HCT116 (cell line): Measurements from ENCODE around the gene F2R. TPM values are rescaled to one million over a fixed set of nuclear protein-coding genes. Genes with fewer than 3 reads are reported as not detected.

Experiments
- ATAC-seq: fragments of 200-7000 bp; cut with Tn5 transposase; 2 replicates; pipeline ENCODE4 v1.9.1; 2020; ENCODE audit warnings: mild to moderate bottlenecking, moderate library complexity
- BruUV-seq: library from RNA; stranded (reverse); fragments of 400-500 nt; replicated peaks from 2 replicates; lab custom pipeline; 2021; lab: Mats Ljungman, UMichigan
- CTCF ChIA-PET: fragments of 300-600 bp; sonication (Branson Sonifier 250); formaldehyde crosslinking; loops from one replicate; lab custom pipeline; 2021; ENCODE audit warnings: antibody characterized with exemption; lab: Charles Lee
- POLR2A ChIA-PET: fragments of 300-600, 350-600 bp; sonication (Branson Sonifier 250); formaldehyde crosslinking; loops from one replicate; lab custom pipeline; 2021; ENCODE audit warnings: antibody characterized with exemption; lab: Charles Lee
- RAD21 ChIA-PET, 2 experiments: fragments of 300-600 bp; sonication (Branson Sonifier 250); formaldehyde crosslinking; loops; one replicate each; lab custom pipeline; 2023; ENCODE audit warnings: low total read pairs in 2 of 2; ENCODE audit not compliant: uncharacterized antibody in 2 of 2, unreplicated experiment in 2 of 2, low non-redundant PET in 1 of 2; lab: Charles Lee
- DNase-seq: peaks from one replicate; pipeline ENCODE4 v3.0.0-alpha.2; 2010; ENCODE audit warnings: low read depth, low spot score
- H2AFZ ChIP-seq: fragments of 200-600 bp; shearing (Covaris generic), sonication (generic); 2 replicates; pipeline ENCODE4 v1.6.1; 2017; ENCODE audit warnings: low read depth, mixed run types, mixed read lengths, antibody characterized with exemption, low read length; ENCODE audit not compliant: poor library complexity, severe bottlenecking
- H3K27ac ChIP-seq: 2 replicates; pipeline ENCODE4 v1.5.1; 2012; ENCODE audit warnings: low read depth, low read length
- H3K27me3 ChIP-seq: fragments of 200-600 bp; sonication (generic); 2 replicates; pipeline ENCODE4 v1.6.1; 2016; ENCODE audit warnings: mixed run types, low read length, mixed read lengths; ENCODE audit not compliant: insufficient read depth
- H3K36me3 ChIP-seq, 2 experiments: fragments of 200-500 bp in 1 of 2; fragments of 200-600 bp in 1 of 2; sonication (Bioruptor generic) in 1 of 2; sonication (generic) in 1 of 2; 2 replicates each; pipeline versions ENCODE4 v1.5.1 to v1.6.1; 2014 to 2016; ENCODE audit warnings: low read length in 2 of 2, inconsistent platforms in 1 of 2, mixed read lengths in 1 of 2, mixed run types in 1 of 2; ENCODE audit not compliant: insufficient read depth in 2 of 2, control insufficient read depth in 1 of 2
- H3K4me1 ChIP-seq, 2 experiments: fragments of 200-600 bp in 1 of 2; sonication (generic) in 1 of 2; 2 replicates each; pipeline versions ENCODE4 v1.5.1 to v1.6.1; 2012 to 2017; ENCODE audit warnings: low read length in 2 of 2, inconsistent platforms in 1 of 2, mild to moderate bottlenecking in 1 of 2, mixed read lengths in 1 of 2, mixed run types in 1 of 2, moderate library complexity in 1 of 2; ENCODE audit not compliant: insufficient read depth in 2 of 2, control insufficient read depth in 1 of 2
- H3K4me2 ChIP-seq: fragments of 200-600 bp; sonication (generic); 2 replicates; pipeline ENCODE4 v1.6.1; 2017; ENCODE audit warnings: mixed run types, low read length, mixed read lengths
- H3K4me3 ChIP-seq, 2 experiments: fragments of 200-600 bp in 1 of 2; sonication (generic) in 1 of 2; replicated peaks in 1 of 2; 2 replicates each; pipeline ENCODE4 v1.5.1; 2011 to 2016; ENCODE audit warnings: low read length in 2 of 2, control low read depth in 1 of 2, low read depth in 1 of 2, mild to moderate bottlenecking in 1 of 2, mixed read lengths in 1 of 2, mixed run types in 1 of 2
- H3K79me2 ChIP-seq: fragments of 200-600 bp; sonication (generic); 2 replicates; pipeline ENCODE4 v1.6.1; 2017; ENCODE audit warnings: mild to moderate bottlenecking, mixed run types, low read length, moderate library complexity, mixed read lengths; ENCODE audit not compliant: insufficient read depth
- H3K9ac ChIP-seq: fragments of 200-600 bp; sonication (generic); 2 replicates; pipeline ENCODE4 v1.6.1; 2016; ENCODE audit warnings: low read length, mixed read lengths
- H3K9me2 ChIP-seq: fragments of 200-600 bp; sonication (generic), shearing (Covaris generic); 2 replicates; pipeline ENCODE4 v1.6.1; 2017; ENCODE audit warnings: mixed run types, mild to moderate bottlenecking, moderate library complexity; ENCODE audit not compliant: insufficient read depth
- H3K9me3 ChIP-seq, 2 experiments: fragments of 200-500 bp in 1 of 2; fragments of 200-600 bp in 1 of 2; sonication (Bioruptor generic) in 1 of 2; sonication (generic) in 1 of 2; 2 replicates each; pipeline ENCODE4 v1.6.1; 2014 to 2017; ENCODE audit warnings: low read length in 2 of 2, mixed read lengths in 2 of 2, inconsistent platforms in 1 of 2, low read depth in 1 of 2, mild to moderate bottlenecking in 1 of 2, mixed run types in 1 of 2, moderate library complexity in 1 of 2; ENCODE audit not compliant: control insufficient read depth in 1 of 2, insufficient read depth in 1 of 2
- H4K20me1 ChIP-seq: fragments of 200-600 bp; sonication (generic), shearing (Covaris generic); 2 replicates; pipeline ENCODE4 v1.6.1; 2017; ENCODE audit warnings: mixed run types, mild to moderate bottlenecking, moderate library complexity; ENCODE audit not compliant: insufficient read depth
- CBX3 ChIP-seq: IDR thresholded peaks from 2 replicates; pipeline ENCODE4 v1.6.1; 2012; ENCODE audit warnings: low read depth
- CEBPB ChIP-seq: IDR thresholded peaks from 2 replicates; pipeline ENCODE4 v1.6.1; 2012; ENCODE audit warnings: low read depth
- EZH2phosphoT487 ChIP-seq: fragments of 200-600 bp; IDR thresholded peaks from 2 replicates; pipeline ENCODE4 v1.6.1; 2018; ENCODE audit warnings: antibody characterized with exemption, borderline replicate concordance
- JUND ChIP-seq: IDR thresholded peaks from 2 replicates; pipeline ENCODE4 v1.6.1; 2012
- POLR2AphosphoS5 ChIP-seq: IDR thresholded peaks from 2 replicates; pipeline ENCODE4 v1.6.1; 2011; ENCODE audit warnings: mild to moderate bottlenecking, low read depth, low read length, moderate library complexity
- RAD21 ChIP-seq: IDR thresholded peaks from 2 replicates; pipeline ENCODE4 v1.6.1; 2012; ENCODE audit warnings: low read depth, mild to moderate bottlenecking
- TCF7L2 ChIP-seq: IDR thresholded peaks from 2 replicates; pipeline ENCODE4 v1.7.0; 2011; ENCODE audit warnings: borderline replicate concordance, inconsistent platforms; ENCODE audit not compliant: insufficient read depth, insufficient read length; ENCODE audit errors: extremely low read depth
- YY1 ChIP-seq: IDR thresholded peaks from 2 replicates; pipeline ENCODE4 v1.6.1; 2011; ENCODE audit warnings: low read length, low read depth, moderate library complexity, mild to moderate bottlenecking; ENCODE audit not compliant: insufficient replicate concordance; ENCODE audit errors: extremely low read depth
- intact Hi-C: fragments of 100-400 bp; cut with micrococcal nuclease; formaldehyde crosslinking; loops from 2 replicates; pipeline ENCODE4 v1.10.0; 2022
- total RNA-seq: library from RNA; stranded (reverse); gene quantifications from one replicate; pipeline ENCODE4 v1.2.1, GENCODE V29; 2021; ENCODE audit not compliant: unreplicated experiment
- TF ChIP-seq, protein P1 (sequence below): IDR thresholded peaks from 2 replicates; pipeline ENCODE4 v1.6.1; 2012
- TF ChIP-seq, protein P2 (sequence below): IDR thresholded peaks from 2 replicates; pipeline ENCODE4 v1.6.1; 2011; ENCODE audit warnings: mild to moderate bottlenecking, low read length, moderate library complexity; ENCODE audit not compliant: insufficient replicate concordance; ENCODE audit errors: extremely low read depth
- TF ChIP-seq, protein P3 (sequence below), 3 experiments: fragments of 200-600 bp in 1 of 3; sonication (generic) in 1 of 3; IDR thresholded peaks in 2 of 3; conservative IDR thresholded peaks in 1 of 3; 2 replicates each; pipeline ENCODE4 v1.5.1; 2012 to 2017; ENCODE audit warnings: low read depth in 2 of 3, low read length in 2 of 3, antibody characterized with exemption in 1 of 3, borderline replicate concordance in 1 of 3, control low read depth in 1 of 3, mild to moderate bottlenecking in 1 of 3, mixed read lengths in 1 of 3, mixed run types in 1 of 3, moderate library complexity in 1 of 3; ENCODE audit not compliant: insufficient read depth in 1 of 3

F2R gene
- total RNA-seq, 1 experiment from 2014 or later, result 16.6 TPM

- Histone ChIP-seq H3K79me2 (no peaks in the 10 kb centered on the region), H3K9me3 (no peaks in the 10 kb centered on the region), H3K9me2 (no peaks in the 10 kb centered on the region), H3K4me1 (no peaks in the 10 kb centered on the region), H3K4me2 (no peak overlapping the region), H3K9ac (no peak overlapping the region), H3K27ac (no peak overlapping the region), H3K36me3 (no peaks in the 10 kb centered on the region), H2AFZ (no peak overlapping the region), H4K20me1 (no peaks in the 10 kb centered on the region), H3K4me3 (no peak overlapping the region), H3K27me3 (no peaks in the 10 kb centered on the region)
- BruUV-seq, result no TSS peak
- CTCF ChIA-PET, result no interaction called here
- intact Hi-C loops, result no loop called here
- POLR2A ChIA-PET, result no interaction called here
- TF ChIP-seq CEBPB (no peak), TCF7L2 (no peak), RAD21 (no peak), POLR2AphosphoS5 (no peak), EZH2phosphoT487 (no peak), CBX3 (no peak), JUND (no peak), YY1 (no peak)
- TF ChIP-seq, protein P1, sequence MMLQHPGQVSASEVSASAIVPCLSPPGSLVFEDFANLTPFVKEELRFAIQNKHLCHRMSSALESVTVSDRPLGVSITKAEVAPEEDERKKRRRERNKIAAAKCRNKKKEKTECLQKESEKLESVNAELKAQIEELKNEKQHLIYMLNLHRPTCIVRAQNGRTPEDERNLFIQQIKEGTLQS, result no peak
- TF ChIP-seq, protein P2, sequence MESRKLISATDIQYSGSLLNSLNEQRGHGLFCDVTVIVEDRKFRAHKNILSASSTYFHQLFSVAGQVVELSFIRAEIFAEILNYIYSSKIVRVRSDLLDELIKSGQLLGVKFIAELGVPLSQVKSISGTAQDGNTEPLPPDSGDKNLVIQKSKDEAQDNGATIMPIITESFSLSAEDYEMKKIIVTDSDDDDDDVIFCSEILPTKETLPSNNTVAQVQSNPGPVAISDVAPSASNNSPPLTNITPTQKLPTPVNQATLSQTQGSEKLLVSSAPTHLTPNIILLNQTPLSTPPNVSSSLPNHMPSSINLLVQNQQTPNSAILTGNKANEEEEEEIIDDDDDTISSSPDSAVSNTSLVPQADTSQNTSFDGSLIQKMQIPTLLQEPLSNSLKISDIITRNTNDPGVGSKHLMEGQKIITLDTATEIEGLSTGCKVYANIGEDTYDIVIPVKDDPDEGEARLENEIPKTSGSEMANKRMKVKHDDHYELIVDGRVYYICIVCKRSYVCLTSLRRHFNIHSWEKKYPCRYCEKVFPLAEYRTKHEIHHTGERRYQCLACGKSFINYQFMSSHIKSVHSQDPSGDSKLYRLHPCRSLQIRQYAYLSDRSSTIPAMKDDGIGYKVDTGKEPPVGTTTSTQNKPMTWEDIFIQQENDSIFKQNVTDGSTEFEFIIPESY, result no peak
- TF ChIP-seq, protein P3, sequence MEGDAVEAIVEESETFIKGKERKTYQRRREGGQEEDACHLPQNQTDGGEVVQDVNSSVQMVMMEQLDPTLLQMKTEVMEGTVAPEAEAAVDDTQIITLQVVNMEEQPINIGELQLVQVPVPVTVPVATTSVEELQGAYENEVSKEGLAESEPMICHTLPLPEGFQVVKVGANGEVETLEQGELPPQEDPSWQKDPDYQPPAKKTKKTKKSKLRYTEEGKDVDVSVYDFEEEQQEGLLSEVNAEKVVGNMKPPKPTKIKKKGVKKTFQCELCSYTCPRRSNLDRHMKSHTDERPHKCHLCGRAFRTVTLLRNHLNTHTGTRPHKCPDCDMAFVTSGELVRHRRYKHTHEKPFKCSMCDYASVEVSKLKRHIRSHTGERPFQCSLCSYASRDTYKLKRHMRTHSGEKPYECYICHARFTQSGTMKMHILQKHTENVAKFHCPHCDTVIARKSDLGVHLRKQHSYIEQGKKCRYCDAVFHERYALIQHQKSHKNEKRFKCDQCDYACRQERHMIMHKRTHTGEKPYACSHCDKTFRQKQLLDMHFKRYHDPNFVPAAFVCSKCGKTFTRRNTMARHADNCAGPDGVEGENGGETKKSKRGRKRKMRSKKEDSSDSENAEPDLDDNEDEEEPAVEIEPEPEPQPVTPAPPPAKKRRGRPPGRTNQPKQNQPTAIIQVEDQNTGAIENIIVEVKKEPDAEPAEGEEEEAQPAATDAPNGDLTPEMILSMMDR (IDR thresholded peaks at IDR 0.05 in 2 of 3, conservative IDR thresholded peaks at IDR 0.05 in 1 of 3; ENCODE audit: borderline replicate concordance in 1 of 3, insufficient read depth in 1 of 3, low read depth in 2 of 3, low read length in 2 of 3), result no peak
- ATAC-seq (no peak), DNase-seq (no peak)
- RAD21 ChIA-PET, result no interaction called here
Measured at GRCh38 chr5:76697670-76698069, 18.3 kb upstream of the F2R start.
